Adrenal gland (tissue), 5 donors: ENCODE data around the gene MID1.

Experiments
- CTCF ChIP-seq, 6 experiments: fragments of 450-650 bp in 4 of 6; fragments of 200-600 bp in 2 of 6; sonication (generic) in 1 of 6; IDR thresholded peaks; 1 replicate in 5 of 6; 2 replicates in 1 of 6; pipeline versions ENCODE4 v1.5.1 to v1.8.0; 2016 to 2021; ENCODE audit warnings: antibody characterized with exemption in 6 of 6, mild to moderate bottlenecking in 2 of 6, moderate library complexity in 1 of 6
- POLR2A ChIP-seq, 2 donors: fragments of 450-650 bp; IDR thresholded peaks; one replicate each; pipeline ENCODE4 v1.6.1; 2017; ENCODE audit warnings: antibody characterized with exemption in 2 of 2, mild to moderate bottlenecking in 2 of 2, moderate library complexity in 1 of 2
- donor health status: DM: no; HTN: no; CAD: no.

- TF ChIP-seq CTCF (IDR thresholded peaks at IDR 0.05) (no peak), POLR2A (IDR thresholded peaks at IDR 0.05) (no peak)
Measured at GRCh38 chrX:10636851-10637250, 16.5 kb upstream of the MID1 start.
